ENCODE measurements around the gene FOXO3B.
"Not testable (repeated sequence)": the region's sequence is repeated elsewhere in the genome, so short reads cannot be mapped to it uniquely, and the experiment has no call there.

GRCh38 chr17:18718643-18719427 is 36.7 kb upstream of the FOXO3B start:
- TF ChIP-seq ZFP30 (CRISPR knock-in tag; IDR thresholded peaks at IDR 0.05); CSDC2 (CRISPR knock-in tag; IDR thresholded peaks at IDR 0.05); CREB5 (CRISPR knock-in tag; IDR thresholded peaks at IDR 0.05; ENCODE audit: low read depth); ZFP3 (CRISPR knock-in tag; IDR thresholded peaks at IDR 0.05); ZC3H10 (CRISPR knock-in tag; IDR thresholded peaks at IDR 0.05); PATZ1 (CRISPR knock-in tag; IDR thresholded peaks at IDR 0.05; ENCODE audit: borderline replicate concordance); OSR1 (CRISPR knock-in tag; IDR thresholded peaks at IDR 0.05); ESRRG (CRISPR knock-in tag; IDR thresholded peaks at IDR 0.05): not testable (repeated sequence)

All from SK-N-SH treated with all-trans-retinoic acid at 6 μM for 48 hours (cell line).